Measurements from ENCODE around the gene TTC31.

TTC31 gene

DNA sequence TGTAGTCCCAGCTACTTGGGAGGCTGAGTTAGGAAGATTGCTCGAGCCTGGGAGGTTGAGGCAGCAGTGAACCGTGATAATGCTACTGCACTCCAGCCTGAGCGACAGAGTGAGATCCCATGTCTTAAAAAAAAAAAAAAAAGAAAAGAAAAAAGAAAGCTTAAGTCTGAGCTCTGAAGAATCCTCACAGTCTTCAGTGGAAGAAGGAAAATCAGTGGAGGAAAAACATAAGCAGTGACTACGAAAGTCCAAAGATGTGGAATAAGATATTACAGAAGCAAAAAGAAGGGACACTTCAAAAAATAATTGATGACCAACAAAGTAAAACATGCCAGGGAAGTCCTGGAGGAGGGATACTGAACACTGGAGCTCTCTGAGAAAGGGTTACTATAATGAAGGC, 27.4 kb downstream of the TTC31 start:
- Histone ChIP-seq H3K23ac (ENCODE audit: low read depth, low read length, poor library complexity) (no peak overlapping the region), H2BK12ac (ENCODE audit: low read length) (no peak overlapping the region), H2AK5ac (ENCODE audit: low read depth, low read length) (no peak overlapping the region), H2BK5ac (ENCODE audit: low read length) (no peak overlapping the region), H3K4me2 (ENCODE audit: insufficient read depth, low read length, poor library complexity, severe bottlenecking) (no peak overlapping the region), H3K4me3 (ENCODE audit: low read length in 2 of 2) (no peak overlapping the region), H3K14ac (ENCODE audit: low read length) (no peak overlapping the region), H3K79me1 (ENCODE audit: low read depth, low read length) (peaks cover 3% of the 10 kb centered on the region), H3K4me1 (ENCODE audit: control insufficient read depth in 2 of 2, insufficient read depth in 1 of 2, low read depth in 1 of 2, low read length in 2 of 2) (peaks cover 8 to 9% of the 10 kb centered on the region in 2 donors), H2AFZ (ENCODE audit: low read length) (no peak overlapping the region), H3K4ac (ENCODE audit: low read length) (no peak overlapping the region), H2BK120ac (ENCODE audit: low read depth, low read length) (no peak overlapping the region), H4K8ac (ENCODE audit: low read depth, low read length) (no peak overlapping the region), H3K9ac (ENCODE audit: low read depth, low read length, poor library complexity) (peak overlapping the region; percentile 27), H3K27me3 (ENCODE audit: control insufficient read depth in 3 of 3, insufficient read depth in 3 of 3, low read depth in 1 of 3, low read length in 3 of 3) (peaks cover 32 to 75% (median 68%) of the 10 kb centered on the region in 3 experiments), H4K91ac (ENCODE audit: low read depth, low read length, poor library complexity) (no peak overlapping the region), H3K36me3 (replicated peaks in 1 of 2; ENCODE audit: control insufficient read depth in 2 of 2, insufficient read depth in 2 of 2, low read length in 2 of 2) (peaks cover 6 to 13% of the 10 kb centered on the region in 2 donors), H2BK15ac (ENCODE audit: low read length) (no peak overlapping the region), H3K27ac (replicated peaks; ENCODE audit: low read length) (no peak overlapping the region), H3K9me3 (replicated peaks in 1 of 2; ENCODE audit: control insufficient read depth in 2 of 2, insufficient read depth in 1 of 2, low read depth in 1 of 2, low read length in 2 of 2) (peaks cover 0 to 4% of the 10 kb centered on the region in 2 donors), H3K18ac (ENCODE audit: low read length) (no peak overlapping the region)
- no peak for DNase-seq (ENCODE audit: low spot score)
- WGBS, 2 donors (ENCODE audit: extremely low coverage in 2 of 2, insufficient read length in 2 of 2, insufficient replicate concordance in 1 of 2), result no CpG with 5 or more reads among the region's 4 CpGs

DNA sequence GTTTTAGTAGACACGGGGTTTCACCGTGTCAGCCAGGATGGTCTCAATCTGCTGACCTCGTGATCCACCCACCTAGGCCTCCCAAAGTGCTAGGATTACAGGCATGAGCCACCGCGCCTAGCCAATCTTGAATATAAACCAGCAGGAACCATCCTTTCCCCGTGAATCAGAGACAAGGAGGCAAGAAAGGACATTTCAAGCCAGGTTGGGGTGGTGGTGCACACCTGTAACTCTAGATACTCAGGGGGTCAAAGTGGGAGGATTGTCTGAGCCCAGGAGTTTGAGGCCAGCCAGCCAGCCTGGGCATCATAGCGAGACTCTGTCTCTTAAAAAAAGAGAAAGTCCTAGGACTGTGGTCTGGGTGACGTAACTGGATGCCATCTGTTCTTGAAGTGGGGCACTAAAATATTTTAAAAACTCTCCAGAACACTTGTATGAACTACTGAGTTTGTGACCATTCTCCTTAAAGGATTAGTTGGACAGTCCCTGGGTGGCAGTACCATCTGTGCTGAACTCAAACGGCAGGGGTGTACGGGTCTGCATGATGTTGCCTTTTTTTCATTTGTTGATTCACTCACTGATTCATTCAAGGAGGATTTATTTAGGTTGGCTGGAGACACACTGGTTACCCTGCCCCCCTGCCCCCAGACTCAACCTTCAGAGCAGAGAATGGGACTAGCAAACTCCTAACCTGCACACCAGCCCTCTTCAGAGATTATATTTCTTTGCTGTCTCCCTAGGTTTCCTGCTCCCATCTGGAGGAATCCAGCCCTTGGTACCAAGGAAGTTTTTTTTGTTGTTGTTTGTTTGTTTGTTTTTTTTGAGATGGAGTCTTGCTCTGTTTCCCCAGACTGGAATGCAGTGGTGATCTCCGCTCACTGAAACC, 28.5 kb downstream of the TTC31 start:
- no peak overlapping the region for H3K4me2 ChIP-seq (ENCODE audit: insufficient read depth, low read length, poor library complexity, severe bottlenecking)
- H2BK15ac ChIP-seq (ENCODE audit: low read length), result no peak overlapping the region
- DNase-seq (ENCODE audit: low spot score), result no peak
- no peak overlapping the region for H3K23ac ChIP-seq (ENCODE audit: low read depth, low read length, poor library complexity)
- H2AK5ac ChIP-seq (ENCODE audit: low read depth, low read length), result no peak overlapping the region
- peaks cover 0 to 6% of the 10 kb centered on the region in 2 donors for H3K9me3 ChIP-seq (replicated peaks in 1 of 2; ENCODE audit: control insufficient read depth in 2 of 2, insufficient read depth in 1 of 2, low read depth in 1 of 2, low read length in 2 of 2)
- H3K18ac ChIP-seq (ENCODE audit: low read length), result no peak overlapping the region
- H4K8ac ChIP-seq (ENCODE audit: low read depth, low read length), result no peak overlapping the region
- no peak overlapping the region for H3K14ac ChIP-seq (ENCODE audit: low read length)
- H3K4me1 ChIP-seq (ENCODE audit: control insufficient read depth in 2 of 2, insufficient read depth in 1 of 2, low read depth in 1 of 2, low read length in 2 of 2), result peaks cover 8 to 10% of the 10 kb centered on the region in 2 donors
- peaks cover 43 to 79% (median 79%) of the 10 kb centered on the region in 3 experiments for H3K27me3 ChIP-seq (ENCODE audit: control insufficient read depth in 3 of 3, insufficient read depth in 3 of 3, low read depth in 1 of 3, low read length in 3 of 3)
- H2AFZ ChIP-seq (ENCODE audit: low read length), result no peak overlapping the region
- peaks cover 0 to 5% of the 10 kb centered on the region in 2 donors for H3K36me3 ChIP-seq (replicated peaks in 1 of 2; ENCODE audit: control insufficient read depth in 2 of 2, insufficient read depth in 2 of 2, low read length in 2 of 2)
- WGBS, 2 donors (ENCODE audit: extremely low coverage in 2 of 2, insufficient read length in 2 of 2, insufficient replicate concordance in 1 of 2), result no CpG with 5 or more reads among the region's 11 CpGs
- no peak overlapping the region for H2BK5ac ChIP-seq (ENCODE audit: low read length)
- H3K79me1 ChIP-seq (ENCODE audit: low read depth, low read length), result no peaks in the 10 kb centered on the region
- no peak overlapping the region for H3K9ac ChIP-seq (ENCODE audit: low read depth, low read length, poor library complexity)
- H2BK120ac ChIP-seq (ENCODE audit: low read depth, low read length), result no peak overlapping the region
- H3K4ac ChIP-seq (ENCODE audit: low read length), result no peak overlapping the region
- H3K4me3 ChIP-seq (ENCODE audit: low read length in 2 of 2), result no peak overlapping the region
- H2BK12ac ChIP-seq (ENCODE audit: low read length), result no peak overlapping the region
- no peak overlapping the region for H3K27ac ChIP-seq (replicated peaks; ENCODE audit: low read length)
- H4K91ac ChIP-seq (ENCODE audit: low read depth, low read length, poor library complexity), result no peak overlapping the region

DNA sequence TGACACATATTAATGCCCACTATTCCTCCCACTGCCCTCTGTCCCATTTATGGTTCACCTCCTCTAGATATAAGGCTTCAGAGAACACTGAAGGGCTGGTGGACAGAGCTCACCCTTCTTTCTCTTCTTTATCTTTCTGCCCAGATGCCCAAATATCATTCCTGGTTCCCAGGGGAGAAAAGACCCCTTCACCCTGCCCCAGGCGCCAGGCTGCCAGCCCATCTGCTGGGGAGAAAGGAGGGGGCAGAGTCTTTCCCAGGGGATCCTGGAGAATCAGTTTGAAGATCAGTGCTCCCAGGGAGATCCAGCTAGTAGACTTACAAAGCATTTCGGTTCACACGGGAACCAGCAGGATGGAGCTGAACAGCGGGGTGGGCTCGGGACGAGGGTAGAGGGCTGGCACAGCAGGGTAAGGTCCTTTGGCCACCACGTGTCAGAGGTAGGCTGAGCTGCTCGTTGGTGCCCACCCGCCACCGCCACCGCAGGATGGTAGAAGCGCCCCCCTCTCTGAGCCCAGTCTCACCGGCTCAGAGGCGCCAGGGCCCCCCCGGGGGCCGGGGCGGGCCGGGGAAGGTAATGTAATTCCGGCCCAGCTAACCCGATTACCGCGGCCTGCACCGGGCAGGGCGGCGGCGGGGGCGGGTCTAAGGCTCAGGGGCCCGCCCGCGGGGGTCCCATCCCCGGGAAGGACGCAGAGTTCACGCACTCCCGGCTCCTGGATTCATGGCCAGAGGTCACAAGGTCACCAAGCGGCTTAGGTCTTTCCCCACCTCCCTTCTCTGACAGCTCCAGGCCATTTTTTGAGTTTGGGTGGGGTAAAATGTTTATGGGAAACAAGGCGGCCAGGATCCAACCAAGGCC, 30.1 kb downstream of the TTC31 start:
- H3K4me2 ChIP-seq (ENCODE audit: insufficient read depth, low read length, poor library complexity, severe bottlenecking), result no peak overlapping the region

More for the DNA sequence above, 30.1 kb downstream of the TTC31 start:
- Histone ChIP-seq H3K36me3 (replicated peaks in 1 of 2; ENCODE audit: control insufficient read depth in 2 of 2, insufficient read depth in 2 of 2, low read length in 2 of 2) (no peaks in the 10 kb centered on the region), H3K4me3 (ENCODE audit: low read length in 2 of 2) (no peak overlapping the region), H2BK15ac (ENCODE audit: low read length) (no peak overlapping the region), H3K14ac (ENCODE audit: low read length) (no peak overlapping the region), H3K9ac (ENCODE audit: low read depth, low read length, poor library complexity) (no peak overlapping the region), H3K79me1 (ENCODE audit: low read depth, low read length) (no peaks in the 10 kb centered on the region), H3K27ac (replicated peaks; ENCODE audit: low read length) (no peak overlapping the region), H4K91ac (ENCODE audit: low read depth, low read length, poor library complexity) (no peak overlapping the region), H3K27me3 (ENCODE audit: control insufficient read depth in 3 of 3, insufficient read depth in 3 of 3, low read depth in 1 of 3, low read length in 3 of 3) (peaks cover 48 to 94% (median 92%) of the 10 kb centered on the region in 3 experiments), H3K4ac (ENCODE audit: low read length) (no peak overlapping the region), H3K4me1 (ENCODE audit: control insufficient read depth in 2 of 2, insufficient read depth in 1 of 2, low read depth in 1 of 2, low read length in 2 of 2) (peaks cover 2 to 4% of the 10 kb centered on the region in 2 donors), H3K23ac (ENCODE audit: low read depth, low read length, poor library complexity) (no peak overlapping the region), H2BK120ac (ENCODE audit: low read depth, low read length) (no peak overlapping the region), H2AFZ (ENCODE audit: low read length) (no peak overlapping the region), H3K18ac (ENCODE audit: low read length) (peak overlapping the region; percentile 9), H2BK12ac (ENCODE audit: low read length) (no peak overlapping the region), H2BK5ac (ENCODE audit: low read length) (no peak overlapping the region), H2AK5ac (ENCODE audit: low read depth, low read length) (no peak overlapping the region), H3K9me3 (replicated peaks in 1 of 2; ENCODE audit: control insufficient read depth in 2 of 2, insufficient read depth in 1 of 2, low read depth in 1 of 2, low read length in 2 of 2) (peaks cover 3 to 14% of the 10 kb centered on the region in 2 donors), H4K8ac (ENCODE audit: low read depth, low read length) (no peak overlapping the region)
- no CpG with 5 or more reads among the region's 36 CpGs for WGBS, 2 donors (ENCODE audit: extremely low coverage in 2 of 2, insufficient read length in 2 of 2, insufficient replicate concordance in 1 of 2)
- no peak for DNase-seq (ENCODE audit: low spot score)
